Neuronal stem cell (in vitro differentiated cells): ENCODE data around the gene CMTM5.
A peak's percentile ranks its signal among the peaks of the same experiment; 100 is the strongest.

Experiments
- DNase-seq: peaks from one replicate; pipeline ENCODE4 v3.0.0-alpha.2; 2013; ENCODE audit warnings: low spot score
- H2AFZ ChIP-seq: one replicate; pipeline ENCODE4 v1.6.1; 2013; ENCODE audit warnings: mild to moderate bottlenecking, low read length, inconsistent platforms
- H2AK5ac ChIP-seq: 2 replicates; pipeline ENCODE4 v1.6.1; 2013; ENCODE audit warnings: low read depth, mild to moderate bottlenecking, inconsistent platforms, low read length, moderate library complexity, mixed read lengths
- H2BK120ac ChIP-seq: 2 replicates; pipeline ENCODE4 v1.6.1; 2013; ENCODE audit warnings: low read depth, mild to moderate bottlenecking, inconsistent platforms, low read length, moderate library complexity, mixed read lengths
- H2BK12ac ChIP-seq: one replicate; pipeline ENCODE4 v1.6.1; 2013; ENCODE audit warnings: low read length, inconsistent platforms
- H2BK15ac ChIP-seq: 2 replicates; pipeline ENCODE4 v1.6.1; 2013; ENCODE audit warnings: mild to moderate bottlenecking, low read length, inconsistent platforms, mixed read lengths
- H2BK5ac ChIP-seq: one replicate; pipeline ENCODE4 v1.6.1; 2013; ENCODE audit warnings: inconsistent platforms, mild to moderate bottlenecking, low read length, moderate library complexity
- H3K14ac ChIP-seq: one replicate; pipeline ENCODE4 v1.6.1; 2013; ENCODE audit warnings: low read length, inconsistent platforms
- H3K18ac ChIP-seq: 2 replicates; pipeline ENCODE4 v1.6.1; 2013; ENCODE audit warnings: low read length, inconsistent platforms
- H3K23ac ChIP-seq: 2 replicates; pipeline ENCODE4 v1.6.1; 2013; ENCODE audit warnings: low read depth, mild to moderate bottlenecking, mixed read lengths, low read length, inconsistent platforms; ENCODE audit not compliant: poor library complexity
- H3K27ac ChIP-seq: replicated peaks from 3 replicates; pipeline ENCODE4 v1.5.1; 2013; ENCODE audit warnings: low read length, inconsistent platforms
- H3K27me3 ChIP-seq, 3 experiments: 2 replicates each; pipeline ENCODE4 v1.6.1; 2013; ENCODE audit warnings: low read length in 3 of 3, mild to moderate bottlenecking in 2 of 3, inconsistent platforms in 1 of 3, low read depth in 1 of 3, mixed read lengths in 1 of 3, moderate library complexity in 1 of 3; ENCODE audit not compliant: control insufficient read depth in 3 of 3, insufficient read depth in 3 of 3
- H3K36me3 ChIP-seq, 2 donors: replicated peaks in 1 of 2; 2 replicates each; pipeline ENCODE4 v1.6.1; 2013; ENCODE audit warnings: low read length in 2 of 2; ENCODE audit not compliant: control insufficient read depth in 2 of 2, insufficient read depth in 2 of 2
- H3K4ac ChIP-seq: 2 replicates; pipeline ENCODE4 v1.6.1; 2013; ENCODE audit warnings: inconsistent platforms, mild to moderate bottlenecking, low read length, moderate library complexity
- H3K4me1 ChIP-seq, 2 donors: 1 replicate in 1 of 2; 2 replicates in 1 of 2; pipeline ENCODE4 v1.6.1; 2013; ENCODE audit warnings: low read length in 2 of 2, low read depth in 1 of 2; ENCODE audit not compliant: control insufficient read depth in 2 of 2, insufficient read depth in 1 of 2
- H3K4me2 ChIP-seq: one replicate; pipeline ENCODE4 v1.6.1; 2013; ENCODE audit warnings: mild to moderate bottlenecking, low read length, inconsistent platforms; ENCODE audit not compliant: insufficient read depth, poor library complexity, severe bottlenecking
- H3K4me3 ChIP-seq, 2 donors: 2 replicates each; pipeline ENCODE4 v1.5.1; 2013; ENCODE audit warnings: low read length in 2 of 2, mild to moderate bottlenecking in 2 of 2, inconsistent platforms in 1 of 2, moderate library complexity in 1 of 2
- H3K79me1 ChIP-seq: one replicate; pipeline ENCODE4 v1.6.1; 2013; ENCODE audit warnings: low read depth, mild to moderate bottlenecking, inconsistent platforms, low read length, moderate library complexity
- H3K9ac ChIP-seq: one replicate; pipeline ENCODE4 v1.6.1; 2013; ENCODE audit warnings: mild to moderate bottlenecking, low read depth, low read length, inconsistent platforms; ENCODE audit not compliant: poor library complexity
- H3K9me3 ChIP-seq, 2 donors: replicated peaks in 1 of 2; 2 replicates each; pipeline versions ENCODE3 to v1.6.1; 2013; ENCODE audit warnings: low read length in 2 of 2, mild to moderate bottlenecking in 2 of 2, inconsistent platforms in 1 of 2, low read depth in 1 of 2, mixed read lengths in 1 of 2, moderate library complexity in 1 of 2; ENCODE audit not compliant: control insufficient read depth in 2 of 2, insufficient read depth in 1 of 2
- H4K8ac ChIP-seq: one replicate; pipeline ENCODE4 v1.6.1; 2013; ENCODE audit warnings: low read depth, mild to moderate bottlenecking, inconsistent platforms, low read length, moderate library complexity
- H4K91ac ChIP-seq: one replicate; pipeline ENCODE4 v1.6.1; 2013; ENCODE audit warnings: low read length, low read depth, mild to moderate bottlenecking, inconsistent platforms; ENCODE audit not compliant: poor library complexity
- WGBS, 2 donors: extraction: QIAGEN DNeasy Blood & Tissue Kit; methylation state at CpG; one replicate each; pipeline ENCODE4 v1.1.7; 2013; ENCODE audit warnings: missing lambda C conversion rate in 2 of 2, mixed read lengths in 1 of 2; ENCODE audit not compliant: insufficient read length in 2 of 2, insufficient replicate concordance in 1 of 2; ENCODE audit errors: extremely low coverage in 2 of 2; 5-methylcytosine and 5-hydroxymethylcytosine counted together

CMTM5 gene

GRCh38 chr14:23364164-23365035 lies 12.4 kb upstream of the CMTM5 start:
- H2BK120ac ChIP-seq = peak overlapping the region; percentile 85
- H4K8ac ChIP-seq = peak overlapping the region; percentile 66
- peak overlapping the region; percentile 66 for H3K14ac ChIP-seq
- peaks cover 0 to 15% (median 0%) of the 10 kb centered on the region in 3 experiments for H3K27me3 ChIP-seq
- peaks cover 12 to 17% of the 10 kb centered on the region in 2 donors for H3K4me1 ChIP-seq
- peaks cover 5% of the 10 kb centered on the region for H3K79me1 ChIP-seq
- H3K9me3 ChIP-seq = no peaks in the 10 kb centered on the region
- H3K4ac ChIP-seq = peak overlapping the region; percentile 44
- H2AK5ac ChIP-seq = peak overlapping the region; percentile 99
- peak overlapping the region; percentile 91 to 94 for H3K4me3 ChIP-seq
- peak overlapping the region; percentile 99 for H3K9ac ChIP-seq
- peak overlapping the region; percentile 96 for H3K27ac ChIP-seq
- H2BK15ac ChIP-seq = peak overlapping the region; percentile 68
- no CpG with 5 or more reads among the region's 21 CpGs for WGBS, 2 donors
- H2AFZ ChIP-seq = peak overlapping the region; percentile 93
- peak overlapping the region; percentile 99 for H3K18ac ChIP-seq
- H2BK5ac ChIP-seq = peak overlapping the region; percentile 96
- peak overlapping the region; percentile 42 for H4K91ac ChIP-seq
- DNase-seq = peak; percentile 76
- peak overlapping the region; percentile 87 for H3K4me2 ChIP-seq
- H3K23ac ChIP-seq = peak overlapping the region; percentile 35
- H2BK12ac ChIP-seq = peak overlapping the region; percentile 63
- H3K36me3 ChIP-seq = peaks cover 15 to 46% of the 10 kb centered on the region in 2 donors

- peak; percentile 29 for DNase-seq
- peak within 1 kb of the TSS; percentile 85 for H2BK120ac ChIP-seq
- H2AK5ac ChIP-seq = peak within 1 kb of the TSS; percentile 99
- H3K23ac ChIP-seq = peak within 1 kb of the TSS; percentile 87
- H2BK12ac ChIP-seq = peak within 1 kb of the TSS; percentile 63
- H3K4me3 ChIP-seq = peak within 1 kb of the TSS; percentile 91 to 94
- H4K91ac ChIP-seq = peak within 1 kb of the TSS; percentile 83
- peak within 1 kb of the TSS; percentile 80 for H3K4ac ChIP-seq
- peaks cover 0 to 19% (median 2%) of the 10 kb centered on the region in 3 experiments for H3K27me3 ChIP-seq
- H3K79me1 ChIP-seq = peaks cover 5% of the 10 kb centered on the region
- peak within 1 kb of the TSS; percentile 96 for H3K27ac ChIP-seq
- peaks cover 10 to 38% of the 10 kb centered on the region in 2 donors for H3K36me3 ChIP-seq
- H2AFZ ChIP-seq = peak within 1 kb of the TSS; percentile 93
- peak within 1 kb of the TSS; percentile 96 for H2BK5ac ChIP-seq
- peak within 1 kb of the TSS; percentile 99 for H3K14ac ChIP-seq
- peak within 1 kb of the TSS; percentile 68 for H2BK15ac ChIP-seq
- no peaks in the 10 kb centered on the region for H3K9me3 ChIP-seq
- H3K9ac ChIP-seq = peak within 1 kb of the TSS; percentile 99
- peak within 1 kb of the TSS; percentile 66 for H4K8ac ChIP-seq
- no CpG with 5 or more reads among the region's 74 CpGs for WGBS, 2 donors
- peak within 1 kb of the TSS; percentile 99 for H3K18ac ChIP-seq
- H3K4me1 ChIP-seq = peaks cover 12 to 17% of the 10 kb centered on the region in 2 donors
- peak within 1 kb of the TSS; percentile 87 for H3K4me2 ChIP-seq
Observed at GRCh38 chr14:23365036-23365731, 11.7 kb upstream of the CMTM5 start, which contains the start of gene EFS. EFS (minus strand) TSS chr14:23365172; CDS start chr14:23365025, 147 bp downstream.

GRCh38 chr14:23365732-23366425 lies 11.0 kb upstream of the CMTM5 start:
- Histone ChIP-seq H3K4me3 (peak overlapping the region; percentile 91 to 94), H3K4ac (peak overlapping the region; percentile 80), H4K8ac (no peak overlapping the region), H2BK5ac (peak overlapping the region; percentile 96), H3K4me1 (peaks cover 12 to 17% of the 10 kb centered on the region in 2 donors), H3K18ac (peak overlapping the region; percentile 99), H3K36me3 (peaks cover 3 to 31% of the 10 kb centered on the region in 2 donors), H3K14ac (peak overlapping the region; percentile 99), H2BK120ac (peak overlapping the region; percentile 85), H3K9me3 (no peaks in the 10 kb centered on the region), H2AK5ac (peak overlapping the region; percentile 99), H3K27me3 (peaks cover 0 to 24% (median 2%) of the 10 kb centered on the region in 3 experiments), H2BK15ac (peak overlapping the region; percentile 68), H4K91ac (peak overlapping the region; percentile 83), H2BK12ac (peak overlapping the region; percentile 48), H3K9ac (peak overlapping the region; percentile 99), H3K27ac (peak overlapping the region; percentile 99), H2AFZ (peak overlapping the region; percentile 93), H3K23ac (peak overlapping the region; percentile 87), H3K4me2 (peak overlapping the region; percentile 87), H3K79me1 (peaks cover 5% of the 10 kb centered on the region)
- no CpG with 5 or more reads among the region's 51 CpGs for WGBS, 2 donors
- DNase-seq = no peak
